ENCODE data around the gene IPO4.

DNA sequence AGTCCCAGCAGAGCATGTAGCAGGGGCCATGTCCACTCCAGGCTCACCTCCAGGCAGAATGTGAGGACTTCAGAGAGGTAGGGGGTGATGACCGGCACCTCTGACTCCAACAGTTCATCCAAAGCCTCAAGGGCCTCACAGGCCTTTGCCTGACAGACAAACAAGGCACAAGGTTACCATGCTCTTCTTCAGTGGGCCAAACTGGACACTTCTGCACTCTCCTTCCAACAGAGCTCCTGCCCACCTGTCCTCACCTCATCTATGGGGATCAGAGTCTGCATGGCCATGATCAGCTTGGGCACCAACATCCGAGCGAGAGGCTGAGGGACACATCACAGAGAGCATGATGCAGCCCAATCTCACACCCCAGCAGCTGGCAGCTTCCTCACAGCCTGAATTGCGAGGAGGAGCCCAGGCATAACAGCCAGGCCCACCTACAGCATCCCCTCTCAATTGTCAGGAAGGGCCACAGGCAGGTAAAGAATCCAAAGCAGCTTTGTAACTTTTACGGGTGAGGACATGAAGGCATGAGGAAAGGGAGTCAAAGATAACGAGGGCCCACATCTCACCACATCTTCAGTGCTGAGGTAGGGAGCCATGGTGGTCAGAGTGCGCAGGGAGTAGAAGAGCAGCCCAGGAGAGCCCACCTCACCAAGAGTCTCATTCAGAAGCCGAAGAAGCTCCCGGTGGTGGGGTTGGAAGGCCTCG lies 1.6 kb downstream of the IPO4 start:
- TF ChIP-seq POLR2A (IDR thresholded peaks at IDR 0.05) (no peak), CTCF (IDR thresholded peaks at IDR 0.05) (no peak)
